NK-92 (cell line): ENCODE data around the gene NPIPA2.
"Not testable (repeated sequence)": the region's sequence is repeated elsewhere in the genome, so short reads cannot be mapped to it uniquely, and the experiment has no call there.

Experiments used
- DNase-seq: peaks from one replicate; lab custom pipeline; 2025; ENCODE audit not compliant: unreplicated experiment; lab: John Stamatoyannopoulos, UW

The NPIPA2 gene

GRCh38 chr16:14742273-14743128 lies at the start of gene NPIPA2:
Gene NPIPA2 (plus strand): TSS chr16:14742533. CDS start chr16:14748066, 5,533 bp downstream.
- not testable (repeated sequence) for DNase-seq

- DNase-seq, result not testable (repeated sequence)
These were observed 48.2 kb upstream of the NPIPA2 start, which contains the start of gene PLA2G10 for GRCh38 chr16:14694129-14694528. Gene PLA2G10 (minus strand): TSS chr16:14694308. CDS start chr16:14694229, 79 bp downstream.

- DNase-seq, result not testable (repeated sequence)
These were observed 40.5 kb upstream of the NPIPA2 start for GRCh38 chr16:14701859-14702258.

- DNase-seq, result not testable (repeated sequence)
These were observed 39.7 kb upstream of the NPIPA2 start for GRCh38 chr16:14702672-14703071.

GRCh38 chr16:14703156-14704011 lies 38.9 kb upstream of the NPIPA2 start, which contains the start of gene NPIPA3:
Gene NPIPA3 (plus strand): TSS chr16:14703411. CDS start chr16:14708944, 5,533 bp downstream.
- DNase-seq, result not testable (repeated sequence)

GRCh38 chr16:14733233-14733632 lies 9.1 kb upstream of the NPIPA2 start:
- DNase-seq, result not testable (repeated sequence)

GRCh38 chr16:14740832-14741385 lies 1.4 kb upstream of the NPIPA2 start:
- not testable (repeated sequence) for DNase-seq

GRCh38 chr16:14741794-14742193 lies 539 bp upstream of the NPIPA2 start:
- not testable (repeated sequence) for DNase-seq

GRCh38 chr16:14773654-14774053 lies 31.3 kb downstream of the NPIPA2 start:
- not testable (repeated sequence) for DNase-seq

GRCh38 chr16:14775624-14776023 lies 33.3 kb downstream of the NPIPA2 start:
- not testable (repeated sequence) for DNase-seq

GRCh38 chr16:14776763-14777162 lies 34.4 kb downstream of the NPIPA2 start:
- DNase-seq, result not testable (repeated sequence)

- not testable (repeated sequence) for DNase-seq
These were observed 37.1 kb downstream of the NPIPA2 start for GRCh38 chr16:14779368-14779877.

- DNase-seq, result not testable (repeated sequence)
These were observed 43.8 kb downstream of the NPIPA2 start for GRCh38 chr16:14786180-14786579.

- DNase-seq, result not testable (repeated sequence)
These were observed 47.2 kb downstream of the NPIPA2 start for GRCh38 chr16:14789577-14789976.

- DNase-seq, result not testable (repeated sequence)
These were observed 48.1 kb downstream of the NPIPA2 start for GRCh38 chr16:14790320-14790956.

- DNase-seq, result not testable (repeated sequence)
These were observed 50.6 kb downstream of the NPIPA2 start for GRCh38 chr16:14792914-14793313.

- DNase-seq, result not testable (repeated sequence)
These were observed 55.2 kb downstream of the NPIPA2 start for GRCh38 chr16:14797558-14797957.

GRCh38 chr16:14803577-14803976 lies 61.2 kb downstream of the NPIPA2 start:
- DNase-seq, result not testable (repeated sequence)

- not testable (repeated sequence) for DNase-seq
These were observed 64.9 kb downstream of the NPIPA2 start for GRCh38 chr16:14807184-14807678.

GRCh38 chr16:14813890-14814289 lies 71.6 kb downstream of the NPIPA2 start:
- not testable (repeated sequence) for DNase-seq
